Effector memory CD8-positive, alpha-beta T cell (primary cell): ENCODE data around the gene SCN5A.

Experiments used
- ATAC-seq: fragments of 150-1000 bp; cut with Tn5 transposase; replicated peaks from 2 replicates; pipeline ENCODE4 v1.10.0; 2021; ENCODE audit warnings: mild to moderate bottlenecking, moderate library complexity
- DNase-seq, 3 experiments: peaks; one replicate each; pipeline ENCODE4 v3.0.0; 2021
- H3K27ac Mint-ChIP-seq, 2 donors: one replicate each; pipeline ENCODE4 v1.8.0; 2022; ENCODE audit warnings: mild to moderate bottlenecking in 2 of 2, mixed read lengths in 2 of 2, moderate library complexity in 2 of 2
- H3K27me3 Mint-ChIP-seq, 2 donors: one replicate each; pipeline ENCODE4 v1.8.0; 2022; ENCODE audit warnings: mixed read lengths in 2 of 2
- H3K36me3 Mint-ChIP-seq: one replicate; pipeline ENCODE4 v1.8.0; 2022; ENCODE audit warnings: mild to moderate bottlenecking, moderate library complexity, mixed read lengths; ENCODE audit not compliant: insufficient read depth
- H3K4me1 Mint-ChIP-seq, 2 donors: one replicate each; pipeline ENCODE4 v1.8.0; 2022; ENCODE audit warnings: low read depth in 2 of 2, mixed read lengths in 2 of 2
- H3K4me3 Mint-ChIP-seq, 2 donors: one replicate each; pipeline ENCODE4 v1.8.0; 2022; ENCODE audit warnings: mild to moderate bottlenecking in 2 of 2, mixed read lengths in 2 of 2, moderate library complexity in 2 of 2
- H3K9me3 Mint-ChIP-seq, 2 donors: one replicate each; pipeline ENCODE4 v1.8.0; 2022; ENCODE audit warnings: mixed read lengths in 2 of 2

The SCN5A gene

DNA sequence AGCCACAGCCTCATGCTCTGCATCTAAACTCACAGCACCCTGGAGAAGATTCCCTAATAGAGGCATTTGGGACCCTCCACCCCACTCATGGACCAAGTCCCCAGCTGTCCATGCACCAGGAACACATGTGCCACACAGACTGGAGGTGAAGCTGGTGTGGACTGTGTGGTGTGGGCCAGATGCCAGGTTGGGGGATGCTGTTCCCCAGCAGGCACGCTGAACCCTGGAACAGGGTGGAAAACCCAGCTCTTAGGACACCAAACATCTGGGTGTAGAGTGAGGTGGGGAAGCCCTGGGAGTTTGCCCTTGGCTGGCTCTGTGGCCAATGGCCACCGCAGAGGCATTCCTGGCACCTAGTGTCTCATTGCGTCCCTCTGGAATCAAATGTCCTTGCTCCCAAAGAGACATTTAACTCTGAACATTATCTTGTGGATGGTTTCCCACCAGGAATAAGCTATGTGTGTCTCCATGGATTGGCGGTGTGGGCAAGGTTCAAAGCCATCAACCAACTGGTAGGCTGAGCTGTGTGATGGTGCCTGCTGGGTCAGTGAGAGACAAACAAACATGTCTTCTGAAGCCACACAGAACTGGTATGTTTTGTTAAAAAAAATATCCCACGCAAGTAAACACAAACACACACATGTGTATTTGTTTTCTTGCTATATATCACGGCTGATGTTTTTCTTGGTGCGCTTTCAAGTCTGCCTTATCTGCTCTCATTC is 88.3 kb downstream of the SCN5A start:
- no peaks in the 10 kb centered on the region for H3K9me3 Mint-ChIP-seq
- H3K4me1 Mint-ChIP-seq: no peaks in the 10 kb centered on the region
- peaks cover 14 to 33% of the 10 kb centered on the region in 2 donors for H3K27me3 Mint-ChIP-seq
- no peak overlapping the region for H3K4me3 Mint-ChIP-seq
- no peak for ATAC-seq
- no peak overlapping the region for H3K27ac Mint-ChIP-seq
- H3K36me3 Mint-ChIP-seq: no peaks in the 10 kb centered on the region
- DNase-seq: no peak

DNA sequence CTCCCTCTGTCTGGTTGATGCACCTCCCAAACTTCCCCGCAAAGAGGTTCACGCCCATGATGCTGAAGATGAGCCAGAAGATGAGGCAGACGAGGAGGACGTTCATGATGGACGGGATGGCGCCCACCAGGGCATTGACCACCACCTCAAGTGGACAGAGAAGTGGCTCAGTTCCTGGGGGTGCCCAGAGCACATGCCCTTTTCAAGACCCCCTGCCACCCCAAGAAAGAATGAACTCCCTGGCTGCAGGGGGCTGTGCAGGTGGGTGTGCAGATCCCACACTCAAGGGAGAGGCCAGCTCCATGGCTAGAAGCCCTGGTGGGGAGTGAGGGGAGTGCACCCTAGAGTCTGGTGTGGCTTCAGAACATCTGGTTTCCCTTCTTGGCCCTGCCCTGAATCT is 89.2 kb downstream of the SCN5A start:
- peaks cover 13 to 42% of the 10 kb centered on the region in 2 donors for H3K27me3 Mint-ChIP-seq
- H3K36me3 Mint-ChIP-seq: no peaks in the 10 kb centered on the region
- no peak overlapping the region for H3K27ac Mint-ChIP-seq
- no peak overlapping the region for H3K4me3 Mint-ChIP-seq
- ATAC-seq: no peak
- no peak for DNase-seq
- no peaks in the 10 kb centered on the region for H3K4me1 Mint-ChIP-seq
- no peaks in the 10 kb centered on the region for H3K9me3 Mint-ChIP-seq

DNA sequence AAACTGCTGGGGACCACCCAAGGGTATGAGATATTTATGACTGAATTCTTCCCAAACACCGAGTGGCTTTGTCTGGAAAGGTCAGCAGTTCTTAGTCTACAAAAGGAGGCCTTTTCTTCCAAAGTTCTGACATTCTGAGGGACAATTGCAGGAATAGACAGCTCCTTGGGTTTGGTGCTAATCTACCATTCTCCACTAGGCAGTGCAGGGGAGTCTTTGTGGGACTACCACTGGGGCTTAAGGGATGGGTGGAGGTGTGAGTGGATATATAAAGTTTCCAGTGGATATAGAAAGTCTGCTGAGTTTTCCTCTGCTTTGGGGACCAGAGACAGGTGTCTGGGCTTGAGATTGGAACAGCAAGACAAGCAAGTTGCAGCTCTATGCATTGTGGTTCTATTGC is 90.6 kb downstream of the SCN5A start:
- Mint-ChIP-seq H3K9me3 (peaks cover 0 to 1% of the 10 kb centered on the region in 2 donors), H3K27ac (no peak overlapping the region), H3K4me3 (no peak overlapping the region), H3K27me3 (peaks cover 13 to 43% of the 10 kb centered on the region in 2 donors), H3K36me3 (no peaks in the 10 kb centered on the region), H3K4me1 (no peaks in the 10 kb centered on the region)
- DNase-seq: no peak
- ATAC-seq: no peak

DNA sequence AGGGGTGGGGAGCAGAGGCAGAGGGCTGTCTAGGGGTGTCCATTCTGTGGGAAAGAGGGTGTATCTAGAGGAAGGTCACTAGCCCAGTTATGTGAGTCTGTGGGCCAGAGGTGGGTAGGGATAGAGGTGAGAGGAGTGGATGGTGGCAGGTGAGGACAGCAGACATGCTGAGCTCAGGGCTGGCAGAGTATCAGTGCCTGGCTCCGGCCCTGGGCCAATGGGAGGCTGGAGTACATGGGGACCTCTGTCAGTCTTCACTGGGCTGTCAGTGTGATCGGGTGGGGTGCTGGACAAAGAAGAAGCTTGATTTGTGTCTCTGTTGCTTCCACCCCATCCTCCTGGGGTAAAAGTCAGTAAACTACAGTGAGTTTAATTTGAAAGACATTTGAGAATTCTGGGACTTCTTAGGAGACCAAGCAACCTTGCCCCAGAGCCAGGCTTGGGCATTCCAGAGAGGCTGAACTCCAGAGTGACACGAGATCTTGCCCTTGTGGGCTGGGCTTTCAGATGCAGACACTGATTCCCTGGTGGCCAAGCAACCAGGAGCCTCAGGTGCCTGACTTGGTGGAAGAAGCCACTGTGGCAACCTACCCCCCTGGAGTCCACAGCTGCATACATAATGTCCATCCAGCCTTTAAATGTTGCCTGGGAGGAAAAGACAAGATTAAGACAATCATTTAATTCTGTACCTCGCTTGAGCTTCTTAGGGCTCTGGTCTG is 92.7 kb downstream of the SCN5A start:
- ATAC-seq (no peak), DNase-seq (no peak)
- H3K36me3 Mint-ChIP-seq: no peaks in the 10 kb centered on the region
- H3K4me1 Mint-ChIP-seq: no peaks in the 10 kb centered on the region
- peaks cover 0 to 2% of the 10 kb centered on the region in 2 donors for H3K9me3 Mint-ChIP-seq
- peaks cover 13 to 51% of the 10 kb centered on the region in 2 donors for H3K27me3 Mint-ChIP-seq
- H3K4me3 Mint-ChIP-seq: no peak overlapping the region
- H3K27ac Mint-ChIP-seq: no peak overlapping the region

DNA sequence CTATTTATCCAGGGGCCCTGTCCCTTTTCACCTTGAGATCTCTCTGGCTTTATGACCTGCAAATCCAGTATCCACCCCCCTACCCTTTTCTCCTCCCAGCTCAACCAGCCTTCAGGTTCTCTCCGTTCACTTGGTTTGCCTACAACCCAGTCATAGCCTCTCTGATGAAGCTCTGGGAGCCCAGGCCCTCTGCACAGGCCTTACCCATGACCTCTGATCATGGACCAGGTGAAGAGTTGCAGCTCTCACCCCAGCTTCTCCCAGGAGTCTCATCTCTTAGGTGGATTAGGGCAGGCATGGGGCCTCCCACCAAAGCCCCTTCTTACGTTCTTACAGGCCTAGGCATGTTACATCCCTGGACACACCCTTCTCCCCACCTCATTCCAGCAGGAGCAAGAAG is 93.6 kb downstream of the SCN5A start:
- Mint-ChIP-seq H3K9me3 (peaks cover 0 to 2% of the 10 kb centered on the region in 2 donors), H3K4me3 (no peak overlapping the region), H3K36me3 (no peaks in the 10 kb centered on the region), H3K27ac (no peak overlapping the region), H3K4me1 (no peaks in the 10 kb centered on the region), H3K27me3 (peaks cover 13 to 53% of the 10 kb centered on the region in 2 donors)
- no peak for DNase-seq
- no peak for ATAC-seq

DNA sequence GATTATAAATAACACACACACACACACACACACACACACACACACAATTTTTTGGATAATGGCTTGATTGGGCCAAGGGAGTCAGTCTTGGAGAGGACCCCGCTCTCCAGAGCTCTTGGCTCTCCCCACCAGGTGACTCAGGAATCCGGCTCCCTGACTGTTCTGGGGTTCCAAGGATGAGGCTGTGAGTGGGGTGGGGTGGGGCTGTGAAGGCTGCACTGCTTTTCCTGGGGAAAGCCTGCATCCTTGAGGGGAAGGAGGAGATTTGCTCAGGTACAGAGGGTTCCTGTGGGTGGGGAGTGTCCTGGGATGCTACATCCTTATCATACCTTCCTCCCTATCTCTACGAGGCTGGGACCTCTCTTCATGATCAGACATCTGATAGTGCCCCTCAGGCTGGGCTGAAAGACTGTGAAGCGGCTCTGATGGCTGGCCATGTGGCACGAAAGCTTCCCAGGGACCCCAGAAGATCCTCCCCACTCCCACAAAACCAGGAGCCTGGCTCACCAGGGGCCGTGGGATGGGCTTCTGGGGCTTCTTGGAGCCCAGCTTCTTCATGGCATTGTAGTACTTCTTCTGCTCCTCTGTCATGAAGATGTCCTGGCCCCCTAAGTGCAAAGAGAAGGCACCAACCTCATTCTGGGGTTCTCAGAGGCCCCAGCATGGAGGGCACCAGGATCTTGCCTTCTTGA is 94.2 kb downstream of the SCN5A start:
- Mint-ChIP-seq H3K9me3 (peaks cover 0 to 2% of the 10 kb centered on the region in 2 donors), H3K27ac (no peak overlapping the region), H3K4me3 (no peak overlapping the region), H3K27me3 (peaks cover 13 to 57% of the 10 kb centered on the region in 2 donors), H3K36me3 (peaks cover 2% of the 10 kb centered on the region), H3K4me1 (no peaks in the 10 kb centered on the region)
- ATAC-seq: no peak
- no peak for DNase-seq

DNA sequence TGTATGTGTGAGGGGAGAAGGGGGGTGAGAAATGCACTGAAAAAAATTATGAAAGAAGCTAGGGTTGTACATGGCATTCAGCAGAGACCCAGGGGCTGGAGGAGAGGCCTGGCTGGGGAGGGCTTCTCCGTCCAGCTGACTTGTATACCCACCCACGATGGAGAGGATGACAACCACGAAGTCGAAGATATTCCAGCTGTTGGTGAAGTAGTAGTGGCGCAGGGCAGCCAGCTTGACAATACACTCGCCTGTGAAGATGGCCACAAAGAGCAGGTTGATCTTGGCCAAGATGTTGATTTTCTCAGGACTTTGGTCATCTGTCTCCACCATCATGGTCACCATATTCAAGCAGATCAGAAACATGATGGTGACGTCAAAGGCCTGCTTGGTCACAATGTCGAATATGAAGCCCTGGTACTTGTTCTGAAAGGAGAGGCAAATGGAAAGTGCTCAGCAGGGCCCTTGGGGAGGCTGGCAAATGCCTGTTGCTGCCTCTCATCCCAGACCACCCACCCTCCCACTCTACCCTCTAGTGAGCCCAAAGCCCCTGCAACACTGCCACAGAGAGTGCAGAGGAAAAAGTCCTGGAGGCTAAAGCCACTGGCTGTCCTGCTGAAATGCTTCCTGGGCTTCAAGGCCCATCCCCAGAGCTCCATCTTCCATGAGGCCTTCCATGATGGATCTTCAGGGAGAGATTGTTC is 95.2 kb downstream of the SCN5A start:
- no peak overlapping the region for H3K4me3 Mint-ChIP-seq
- H3K27ac Mint-ChIP-seq: no peak overlapping the region
- peaks cover 0 to 2% of the 10 kb centered on the region in 2 donors for H3K4me1 Mint-ChIP-seq
- peaks cover 2% of the 10 kb centered on the region for H3K36me3 Mint-ChIP-seq
- peaks cover 0 to 2% of the 10 kb centered on the region in 2 donors for H3K9me3 Mint-ChIP-seq
- H3K27me3 Mint-ChIP-seq: peaks cover 13 to 57% of the 10 kb centered on the region in 2 donors
- ATAC-seq (no peak), DNase-seq (no peak)

DNA sequence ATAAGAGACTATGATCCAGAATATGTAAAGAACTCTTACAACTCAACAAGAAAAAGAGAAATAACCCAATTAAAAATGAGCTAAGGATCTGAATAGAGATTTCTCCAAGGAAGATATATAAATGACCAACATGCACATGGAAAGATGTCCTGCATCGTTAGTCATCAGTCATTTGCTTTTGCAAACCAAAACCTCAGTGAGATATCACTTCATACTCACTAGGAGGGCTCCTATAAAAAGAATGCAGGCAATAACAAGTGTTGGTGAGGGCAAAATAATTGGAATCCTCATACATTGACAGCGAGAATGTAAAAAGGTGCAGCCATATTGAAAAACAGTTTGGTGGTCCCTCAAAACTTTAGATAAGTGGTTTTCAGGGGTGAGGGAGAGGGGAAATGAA is 96.4 kb downstream of the SCN5A start:
- no peak overlapping the region for H3K4me3 Mint-ChIP-seq
- ATAC-seq: no peak
- DNase-seq: no peak
- H3K27me3 Mint-ChIP-seq: peaks cover 13 to 57% of the 10 kb centered on the region in 2 donors
- H3K4me1 Mint-ChIP-seq: peaks cover 0 to 2% of the 10 kb centered on the region in 2 donors
- H3K9me3 Mint-ChIP-seq: peaks cover 0 to 2% of the 10 kb centered on the region in 2 donors
- no peak overlapping the region for H3K27ac Mint-ChIP-seq
- peaks cover 4% of the 10 kb centered on the region for H3K36me3 Mint-ChIP-seq

DNA sequence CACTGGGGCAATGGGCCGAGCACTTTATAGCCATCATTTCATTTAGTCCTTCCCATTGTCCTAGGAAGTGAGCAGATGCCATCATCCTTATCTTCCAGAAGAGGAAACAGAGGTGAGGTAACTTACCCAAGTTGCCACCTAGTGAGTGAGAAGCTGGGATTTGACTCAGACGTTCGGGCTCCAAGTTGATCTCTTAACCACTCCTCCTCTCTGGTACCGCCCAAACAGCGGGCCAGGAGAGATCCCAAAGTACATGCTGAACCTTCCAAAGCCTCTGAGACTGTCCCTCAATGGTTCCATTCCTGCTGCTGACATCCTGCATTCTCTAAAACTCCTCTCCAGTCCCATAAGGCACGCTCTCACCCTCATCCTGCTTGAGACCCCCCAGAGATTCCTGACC is 97.1 kb downstream of the SCN5A start:
- no peak for DNase-seq
- no peak for ATAC-seq
- Mint-ChIP-seq H3K36me3 (peaks cover 5% of the 10 kb centered on the region), H3K9me3 (peaks cover 0 to 2% of the 10 kb centered on the region in 2 donors), H3K4me3 (no peak overlapping the region), H3K27me3 (peaks cover 13 to 57% of the 10 kb centered on the region in 2 donors), H3K27ac (no peak overlapping the region), H3K4me1 (peaks cover 0 to 2% of the 10 kb centered on the region in 2 donors)

DNA sequence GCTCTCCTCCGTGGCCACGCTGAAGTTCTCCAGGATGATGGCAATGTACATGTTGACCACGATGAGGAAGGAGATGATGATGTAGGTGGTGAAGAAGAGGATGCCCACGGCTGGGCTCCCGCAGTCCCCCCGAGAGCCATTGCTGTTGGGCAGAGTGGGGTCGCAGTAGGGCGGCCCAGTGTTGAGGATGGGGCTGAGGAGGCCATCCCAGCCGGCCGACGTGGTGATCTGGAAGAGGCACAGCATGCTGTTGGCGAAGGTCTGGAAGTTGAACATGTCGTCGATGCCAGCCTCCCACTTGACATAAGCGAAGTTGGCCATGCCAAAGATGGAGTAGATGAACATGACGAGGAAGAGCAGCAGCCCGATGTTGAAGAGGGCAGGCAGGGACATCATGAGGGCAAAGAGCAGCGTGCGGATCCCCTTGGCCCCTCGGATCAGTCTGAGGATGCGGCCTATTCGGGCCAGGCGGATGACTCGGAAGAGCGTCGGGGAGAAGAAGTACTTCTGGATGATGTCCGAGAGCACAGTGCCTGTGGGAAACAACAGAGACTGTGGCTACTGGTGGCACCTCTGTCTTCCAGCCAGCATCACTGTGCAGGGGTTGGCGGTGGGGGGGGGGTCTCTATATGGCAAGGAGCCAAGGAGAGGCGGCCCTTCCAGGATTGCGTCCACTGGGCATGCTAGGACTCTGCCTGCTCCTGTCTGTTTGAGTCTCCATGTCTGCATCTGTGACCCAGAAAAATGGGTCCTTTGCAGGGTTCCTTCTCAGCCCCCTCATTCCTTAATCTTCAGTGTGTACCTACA is 98.3 kb downstream of the SCN5A start:
- Mint-ChIP-seq H3K27me3 (peaks cover 7 to 48% of the 10 kb centered on the region in 2 donors), H3K27ac (no peak overlapping the region), H3K36me3 (peaks cover 5% of the 10 kb centered on the region), H3K4me3 (no peak overlapping the region), H3K4me1 (peaks cover 0 to 2% of the 10 kb centered on the region in 2 donors), H3K9me3 (peaks cover 0 to 2% of the 10 kb centered on the region in 2 donors)
- no peak for ATAC-seq
- no peak for DNase-seq

DNA sequence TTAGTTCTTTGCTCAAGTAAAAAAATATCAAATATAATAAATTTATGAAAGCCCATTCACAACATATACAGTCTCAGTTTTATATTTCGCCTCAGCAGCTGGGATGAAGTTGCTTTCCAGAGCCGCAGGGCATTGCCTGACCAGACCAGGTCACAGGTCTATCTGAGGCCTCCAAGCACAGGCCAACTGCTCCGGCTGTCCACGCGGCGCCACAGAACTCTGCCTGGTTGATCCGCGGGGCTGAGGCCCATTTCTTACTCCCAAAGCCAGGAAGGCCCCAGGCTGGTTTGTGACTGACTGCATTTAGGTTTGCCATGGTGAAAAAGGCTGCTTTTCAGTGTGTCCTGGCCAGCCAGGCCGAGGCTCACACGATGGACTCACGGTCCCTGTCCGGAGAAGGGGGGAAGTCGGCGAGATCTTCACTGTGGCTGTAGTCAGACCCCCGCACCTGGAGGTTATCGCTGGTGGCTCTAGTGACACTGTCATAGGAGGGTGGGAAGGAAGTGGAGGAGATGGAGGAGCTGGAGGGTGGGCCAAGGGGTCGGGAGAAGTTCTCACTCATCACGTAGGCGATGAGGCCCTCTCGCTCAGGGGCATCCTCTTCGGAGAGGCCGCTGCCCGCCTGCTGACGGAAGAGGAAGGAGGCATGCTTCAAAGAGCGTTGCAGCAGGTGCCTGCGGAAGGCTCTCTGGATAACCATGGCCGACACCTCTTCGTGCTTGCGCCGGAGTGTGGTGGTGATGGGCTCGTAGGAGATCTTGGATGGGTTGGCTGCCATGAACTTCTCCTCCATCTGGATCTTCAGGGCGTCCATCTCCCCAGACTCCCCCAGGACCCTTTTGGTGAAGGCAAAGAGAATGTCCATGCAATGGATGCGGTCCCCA is 99.3 kb downstream of the SCN5A start:
- Mint-ChIP-seq H3K36me3 (peaks cover 5% of the 10 kb centered on the region), H3K4me1 (peaks cover 0 to 2% of the 10 kb centered on the region in 2 donors), H3K27me3 (peaks cover 0 to 46% of the 10 kb centered on the region in 2 donors), H3K27ac (no peak overlapping the region), H3K4me3 (no peak overlapping the region), H3K9me3 (peaks cover 0 to 2% of the 10 kb centered on the region in 2 donors)
- no peak for DNase-seq
- ATAC-seq: no peak

DNA sequence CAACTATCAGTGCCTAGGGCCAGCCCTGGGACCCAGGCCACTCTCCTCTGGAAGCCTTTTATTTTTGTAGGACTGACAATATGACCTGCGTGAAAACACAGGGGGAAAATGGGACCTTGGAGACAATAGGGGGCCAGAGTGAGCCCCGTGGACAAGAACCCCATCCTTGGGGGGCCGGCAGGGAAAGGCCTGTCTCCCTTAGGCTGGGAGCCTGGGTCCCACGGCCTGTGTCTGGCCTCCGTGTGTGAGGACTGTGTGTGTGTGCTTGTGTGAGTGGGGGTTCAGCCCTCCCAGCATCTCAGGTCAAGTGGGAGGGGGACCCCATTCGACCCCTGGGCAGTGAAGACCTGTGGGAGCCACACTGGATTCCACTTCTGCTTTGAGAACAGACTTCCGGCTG is 100.0 kb downstream of the SCN5A start:
- peaks cover 0 to 49% of the 10 kb centered on the region in 2 donors for H3K27me3 Mint-ChIP-seq
- H3K9me3 Mint-ChIP-seq: peaks cover 0 to 2% of the 10 kb centered on the region in 2 donors
- no peak overlapping the region for H3K4me3 Mint-ChIP-seq
- no peak for DNase-seq
- H3K36me3 Mint-ChIP-seq: peaks cover 5% of the 10 kb centered on the region
- no peak for ATAC-seq
- H3K4me1 Mint-ChIP-seq: peaks cover 0 to 2% of the 10 kb centered on the region in 2 donors
- no peak overlapping the region for H3K27ac Mint-ChIP-seq
